Measurements from ENCODE around the gene ERVFRD-1.

The ERVFRD-1 gene

DNA sequence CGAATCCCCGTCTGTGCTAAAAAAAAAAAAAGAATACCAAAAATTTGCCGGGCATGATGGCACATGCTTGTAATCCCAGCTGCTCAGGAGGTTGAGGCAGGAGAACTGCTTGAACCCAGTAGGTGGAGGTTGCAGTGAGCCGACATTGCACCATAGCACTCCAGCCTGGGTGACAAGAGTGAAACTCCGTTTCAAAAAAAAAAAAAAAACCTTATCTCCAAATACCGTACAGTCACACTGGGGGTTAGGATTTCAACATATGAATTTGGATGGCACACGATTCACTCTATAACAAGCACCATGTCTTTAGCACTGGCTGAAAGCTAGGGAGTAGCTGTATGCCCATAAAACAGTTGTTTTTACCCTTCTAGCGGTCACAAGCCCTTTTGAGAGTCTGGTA, 14.0 kb downstream of the ERVFRD-1 start:
- Histone ChIP-seq H3K9ac (ENCODE audit: low read length) (no peak overlapping the region), H2BK120ac (ENCODE audit: low read depth, low read length) (no peak overlapping the region), H3K27ac (ENCODE audit: low read length, poor library complexity, severe bottlenecking) (no peak overlapping the region), H3K9me3 (ENCODE audit: control insufficient read depth, low read length) (peaks cover 3% of the 10 kb centered on the region), H2AFZ (ENCODE audit: low read depth, low read length) (no peak overlapping the region), H3K4me3 (ENCODE audit: insufficient read depth in 1 of 2, low read depth in 1 of 2, low read length in 2 of 2) (no peak overlapping the region), H3K27me3 (ENCODE audit: control insufficient read depth in 1 of 2, insufficient read depth in 1 of 2, low read length in 2 of 2) (no peaks in the 10 kb centered on the region), H3K36me3 (ENCODE audit: control insufficient read depth in 1 of 2, insufficient read depth in 2 of 2, low read depth in 1 of 2, low read length in 2 of 2) (peaks cover 0 to 3% of the 10 kb centered on the region in 2 experiments), H3K14ac (ENCODE audit: low read length in 2 of 2) (no peak overlapping the region), H3K4me1 (ENCODE audit: control insufficient read depth, insufficient read depth, low read depth, low read length) (peaks cover 3% of the 10 kb centered on the region), H2BK15ac (ENCODE audit: low read depth, poor library complexity, severe bottlenecking) (no peak overlapping the region), H3K23ac (ENCODE audit: low read length in 2 of 2) (no peak overlapping the region), H3K4me2 (ENCODE audit: low read length, poor library complexity, severe bottlenecking) (no peak overlapping the region), H2BK5ac (ENCODE audit: low read depth, low read length, poor library complexity, severe bottlenecking) (no peak overlapping the region), H3K79me1 (replicated peaks; ENCODE audit: low read length, poor library complexity, severe bottlenecking) (peaks cover 7% of the 10 kb centered on the region), H3K18ac (ENCODE audit: low read depth in 1 of 2, low read length in 2 of 2) (no peak overlapping the region), H4K91ac (ENCODE audit: low read length) (no peak overlapping the region), H4K8ac (ENCODE audit: low read length) (no peak overlapping the region), H3K4ac (ENCODE audit: low read depth in 1 of 2, low read length in 2 of 2) (no peak overlapping the region), H2AK5ac (ENCODE audit: low read length, severe bottlenecking) (no peak overlapping the region), H2BK12ac (ENCODE audit: low read length in 2 of 2) (no peak overlapping the region)
- no peak for DNase-seq
- 88% methylated on average over 6 of the region's 8 CpGs for WGBS

DNA sequence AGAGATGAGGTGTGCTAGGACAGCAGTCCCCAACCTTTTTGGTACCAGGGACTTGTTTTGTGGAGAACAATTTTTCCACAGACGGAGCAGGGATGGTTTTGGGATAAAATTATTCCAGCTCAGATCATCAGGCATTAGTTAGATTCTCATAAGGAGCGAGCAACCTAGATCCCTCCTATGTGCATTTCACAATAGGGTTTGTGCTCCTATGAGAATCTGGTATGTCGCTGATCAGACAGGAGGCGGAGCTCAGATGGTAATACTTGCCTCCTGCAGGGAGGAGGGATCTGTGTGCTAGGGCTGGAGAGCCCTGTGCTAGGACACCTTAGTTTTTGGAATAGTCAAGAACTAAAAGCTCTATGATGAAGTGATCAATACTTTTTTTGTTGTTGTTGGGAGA, 15.4 kb downstream of the ERVFRD-1 start:
- DNase-seq: peak; percentile 78
- Histone ChIP-seq H3K79me1 (replicated peaks; ENCODE audit: low read length, poor library complexity, severe bottlenecking) (peaks cover 3% of the 10 kb centered on the region), H3K23ac (ENCODE audit: low read length in 2 of 2) (no peak overlapping the region), H3K9ac (ENCODE audit: low read length) (peak overlapping the region; percentile 99), H3K4me2 (ENCODE audit: low read length, poor library complexity, severe bottlenecking) (no peak overlapping the region), H3K9me3 (ENCODE audit: control insufficient read depth, low read length) (peaks cover 3% of the 10 kb centered on the region), H3K18ac (ENCODE audit: low read depth in 1 of 2, low read length in 2 of 2) (no peak overlapping the region), H3K27me3 (ENCODE audit: control insufficient read depth in 1 of 2, insufficient read depth in 1 of 2, low read length in 2 of 2) (no peaks in the 10 kb centered on the region), H3K4me1 (ENCODE audit: control insufficient read depth, insufficient read depth, low read depth, low read length) (peaks cover 3% of the 10 kb centered on the region), H3K14ac (ENCODE audit: low read length in 2 of 2) (no peak overlapping the region), H3K36me3 (ENCODE audit: control insufficient read depth in 1 of 2, insufficient read depth in 2 of 2, low read depth in 1 of 2, low read length in 2 of 2) (peaks cover 0 to 3% of the 10 kb centered on the region in 2 experiments), H3K4ac (ENCODE audit: low read depth in 1 of 2, low read length in 2 of 2) (no peak overlapping the region), H2AK5ac (ENCODE audit: low read length, severe bottlenecking) (no peak overlapping the region), H2BK120ac (ENCODE audit: low read depth, low read length) (no peak overlapping the region), H4K91ac (ENCODE audit: low read length) (no peak overlapping the region), H4K8ac (ENCODE audit: low read length) (no peak overlapping the region), H2BK12ac (ENCODE audit: low read length in 2 of 2) (no peak overlapping the region), H2BK15ac (ENCODE audit: low read depth, poor library complexity, severe bottlenecking) (no peak overlapping the region), H2AFZ (ENCODE audit: low read depth, low read length) (no peak overlapping the region), H3K27ac (ENCODE audit: low read length, poor library complexity, severe bottlenecking) (no peak overlapping the region), H3K4me3 (ENCODE audit: insufficient read depth in 1 of 2, low read depth in 1 of 2, low read length in 2 of 2) (peak overlapping the region in 1 of 2 experiments; percentile 98), H2BK5ac (ENCODE audit: low read depth, low read length, poor library complexity, severe bottlenecking) (no peak overlapping the region)
- WGBS: 78% methylated on average over 4 of the region's 4 CpGs

DNA sequence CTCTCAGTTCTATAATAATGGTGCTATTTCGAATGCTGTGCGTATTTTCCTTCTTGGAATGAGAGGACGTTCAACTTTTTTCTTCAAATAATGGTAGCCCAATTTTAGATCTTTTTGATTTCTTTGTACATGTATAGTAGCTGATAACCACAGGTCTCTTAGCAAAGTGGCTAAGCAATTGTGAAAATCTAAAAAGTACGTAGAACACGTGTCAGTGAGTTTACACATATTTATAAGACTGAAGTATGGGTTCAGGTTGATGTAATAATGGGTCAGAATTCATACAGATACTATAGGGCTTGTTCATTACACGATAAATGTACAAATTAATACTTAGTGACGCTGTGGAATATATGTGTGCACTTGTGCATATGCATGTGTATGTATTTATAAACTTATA, 16.6 kb downstream of the ERVFRD-1 start:
- H2BK5ac ChIP-seq (ENCODE audit: low read depth, low read length, poor library complexity, severe bottlenecking): no peak overlapping the region
- no peak overlapping the region for H4K8ac ChIP-seq (ENCODE audit: low read length)
- peak overlapping the region; percentile 99 for H3K9ac ChIP-seq (ENCODE audit: low read length)
- H3K27ac ChIP-seq (ENCODE audit: low read length, poor library complexity, severe bottlenecking): peak overlapping the region; percentile 77
- H4K91ac ChIP-seq (ENCODE audit: low read length): no peak overlapping the region
- H3K18ac ChIP-seq (ENCODE audit: low read depth in 1 of 2, low read length in 2 of 2): no peak overlapping the region
- no peak overlapping the region for H2BK12ac ChIP-seq (ENCODE audit: low read length in 2 of 2)
- no peak overlapping the region for H2BK120ac ChIP-seq (ENCODE audit: low read depth, low read length)
- H3K36me3 ChIP-seq (ENCODE audit: control insufficient read depth in 1 of 2, insufficient read depth in 2 of 2, low read depth in 1 of 2, low read length in 2 of 2): no peaks in the 10 kb centered on the region
- peak overlapping the region; percentile 78 for H3K4me2 ChIP-seq (ENCODE audit: low read length, poor library complexity, severe bottlenecking)
- no peak overlapping the region for H3K4ac ChIP-seq (ENCODE audit: low read depth in 1 of 2, low read length in 2 of 2)
- DNase-seq: peak; percentile 37
- H2AK5ac ChIP-seq (ENCODE audit: low read length, severe bottlenecking): no peak overlapping the region
- H3K27me3 ChIP-seq (ENCODE audit: control insufficient read depth in 1 of 2, insufficient read depth in 1 of 2, low read length in 2 of 2): no peaks in the 10 kb centered on the region
- H2AFZ ChIP-seq (ENCODE audit: low read depth, low read length): no peak overlapping the region
- no peak overlapping the region for H3K14ac ChIP-seq (ENCODE audit: low read length in 2 of 2)
- H2BK15ac ChIP-seq (ENCODE audit: low read depth, poor library complexity, severe bottlenecking): no peak overlapping the region
- peak overlapping the region in 1 of 2 experiments; percentile 98 for H3K4me3 ChIP-seq (ENCODE audit: insufficient read depth in 1 of 2, low read depth in 1 of 2, low read length in 2 of 2)
- H3K4me1 ChIP-seq (ENCODE audit: control insufficient read depth, insufficient read depth, low read depth, low read length): peaks cover 3% of the 10 kb centered on the region
- H3K23ac ChIP-seq (ENCODE audit: low read length in 2 of 2): no peak overlapping the region
- peaks cover 3% of the 10 kb centered on the region for H3K79me1 ChIP-seq (replicated peaks; ENCODE audit: low read length, poor library complexity, severe bottlenecking)
- no peaks in the 10 kb centered on the region for H3K9me3 ChIP-seq (ENCODE audit: control insufficient read depth, low read length)
- 51% methylated on average over 3 of the region's 7 CpGs for WGBS

DNA sequence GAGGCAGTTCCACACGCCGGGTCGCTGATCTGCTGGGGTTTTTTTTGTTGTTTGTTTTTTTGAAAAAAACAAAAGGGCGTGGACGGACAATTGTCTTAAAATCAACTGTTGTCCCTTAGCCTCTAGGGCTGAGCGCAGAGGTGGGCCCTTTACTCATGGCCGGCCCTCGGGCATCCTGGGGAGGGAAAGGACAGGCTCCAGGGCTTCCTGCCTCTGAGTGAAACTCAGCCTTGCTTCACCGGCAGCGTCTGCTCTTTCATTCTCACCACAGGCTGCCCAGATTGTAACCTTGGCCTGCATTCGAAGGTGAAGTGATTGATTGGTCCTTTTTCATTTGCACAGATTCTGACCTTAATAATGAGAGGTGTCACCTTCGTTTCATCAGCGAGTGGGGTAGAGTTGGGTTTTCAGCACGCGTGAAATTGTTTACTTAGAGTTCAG, 17.1 kb downstream of the ERVFRD-1 start:
- H2AFZ ChIP-seq (ENCODE audit: low read depth, low read length): peak overlapping the region; percentile 87
- peak overlapping the region; percentile 57 for H4K8ac ChIP-seq (ENCODE audit: low read length)
- H3K18ac ChIP-seq (ENCODE audit: low read depth in 1 of 2, low read length in 2 of 2): peak overlapping the region; percentile 91 to 99
- peak overlapping the region; percentile 49 for H2BK5ac ChIP-seq (ENCODE audit: low read depth, low read length, poor library complexity, severe bottlenecking)
- no peak overlapping the region for H2AK5ac ChIP-seq (ENCODE audit: low read length, severe bottlenecking)
- H2BK12ac ChIP-seq (ENCODE audit: low read length in 2 of 2): peak overlapping the region; percentile 61 to 87
- peak; percentile 69 for DNase-seq
- WGBS: 0% methylated on average over 15 of the region's 15 CpGs
- H3K4me1 ChIP-seq (ENCODE audit: control insufficient read depth, insufficient read depth, low read depth, low read length): peaks cover 3% of the 10 kb centered on the region
- peak overlapping the region; percentile 77 for H3K27ac ChIP-seq (ENCODE audit: low read length, poor library complexity, severe bottlenecking)
- peak overlapping the region; percentile 78 for H3K4me2 ChIP-seq (ENCODE audit: low read length, poor library complexity, severe bottlenecking)
- H3K9me3 ChIP-seq (ENCODE audit: control insufficient read depth, low read length): no peaks in the 10 kb centered on the region
- H2BK120ac ChIP-seq (ENCODE audit: low read depth, low read length): no peak overlapping the region
- peak overlapping the region; percentile 74 to 100 for H3K4ac ChIP-seq (ENCODE audit: low read depth in 1 of 2, low read length in 2 of 2)
- peaks cover 3% of the 10 kb centered on the region for H3K79me1 ChIP-seq (replicated peaks; ENCODE audit: low read length, poor library complexity, severe bottlenecking)
- peak overlapping the region in 1 of 2 experiments; percentile 63 for H3K23ac ChIP-seq (ENCODE audit: low read length in 2 of 2)
- H3K9ac ChIP-seq (ENCODE audit: low read length): peak overlapping the region; percentile 99
- H3K4me3 ChIP-seq (ENCODE audit: insufficient read depth in 1 of 2, low read depth in 1 of 2, low read length in 2 of 2): peak overlapping the region; percentile 98 to 99
- H2BK15ac ChIP-seq (ENCODE audit: low read depth, poor library complexity, severe bottlenecking): no peak overlapping the region
- H3K36me3 ChIP-seq (ENCODE audit: control insufficient read depth in 1 of 2, insufficient read depth in 2 of 2, low read depth in 1 of 2, low read length in 2 of 2): no peaks in the 10 kb centered on the region
- H3K27me3 ChIP-seq (ENCODE audit: control insufficient read depth in 1 of 2, insufficient read depth in 1 of 2, low read length in 2 of 2): no peaks in the 10 kb centered on the region
- H4K91ac ChIP-seq (ENCODE audit: low read length): peak overlapping the region; percentile 98
- H3K14ac ChIP-seq (ENCODE audit: low read length in 2 of 2): peak overlapping the region; percentile 45 to 97

All from mesenchymal stem cell (in vitro differentiated cells and primary cell).